Suprapubic skin (tissue), 3 donors: Measurements from ENCODE around the gene CEP95.

ENCODE experiments used
- POLR2A ChIP-seq, 2 donors: fragments of 450-650 bp; IDR thresholded peaks; one replicate each; pipeline ENCODE4 v1.6.1; 2017; ENCODE audit warnings: antibody characterized with exemption in 2 of 2, mild to moderate bottlenecking in 2 of 2, moderate library complexity in 2 of 2
- TF ChIP-seq, protein P1 (sequence below), 2 donors: fragments of 200-600 bp in 1 of 2; fragments of 450-650 bp in 1 of 2; sonication (generic) in 1 of 2; IDR thresholded peaks; one replicate each; pipeline ENCODE4 v1.5.1; 2016 to 2019; ENCODE audit warnings: antibody characterized with exemption in 2 of 2, mild to moderate bottlenecking in 1 of 2, moderate library complexity in 1 of 2

GRCh38 chr17:64574646-64575045 lies 67.9 kb downstream of the CEP95 start:
- TF ChIP-seq, protein P1, sequence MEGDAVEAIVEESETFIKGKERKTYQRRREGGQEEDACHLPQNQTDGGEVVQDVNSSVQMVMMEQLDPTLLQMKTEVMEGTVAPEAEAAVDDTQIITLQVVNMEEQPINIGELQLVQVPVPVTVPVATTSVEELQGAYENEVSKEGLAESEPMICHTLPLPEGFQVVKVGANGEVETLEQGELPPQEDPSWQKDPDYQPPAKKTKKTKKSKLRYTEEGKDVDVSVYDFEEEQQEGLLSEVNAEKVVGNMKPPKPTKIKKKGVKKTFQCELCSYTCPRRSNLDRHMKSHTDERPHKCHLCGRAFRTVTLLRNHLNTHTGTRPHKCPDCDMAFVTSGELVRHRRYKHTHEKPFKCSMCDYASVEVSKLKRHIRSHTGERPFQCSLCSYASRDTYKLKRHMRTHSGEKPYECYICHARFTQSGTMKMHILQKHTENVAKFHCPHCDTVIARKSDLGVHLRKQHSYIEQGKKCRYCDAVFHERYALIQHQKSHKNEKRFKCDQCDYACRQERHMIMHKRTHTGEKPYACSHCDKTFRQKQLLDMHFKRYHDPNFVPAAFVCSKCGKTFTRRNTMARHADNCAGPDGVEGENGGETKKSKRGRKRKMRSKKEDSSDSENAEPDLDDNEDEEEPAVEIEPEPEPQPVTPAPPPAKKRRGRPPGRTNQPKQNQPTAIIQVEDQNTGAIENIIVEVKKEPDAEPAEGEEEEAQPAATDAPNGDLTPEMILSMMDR (IDR thresholded peaks at IDR 0.05): no peak
- TF ChIP-seq POLR2A (IDR thresholded peaks at IDR 0.05): no peak
